Fibroblast of pulmonary artery (primary cell): ENCODE measurements around the gene GRIP1.

Source experiments
- DNase-seq: peaks from one replicate; pipeline ENCODE4 v3.0.0-alpha.2; 2010; ENCODE audit warnings: low read depth
- H3K4me3 ChIP-seq: replicated peaks from 2 replicates; pipeline ENCODE4 v1.5.1; 2011; ENCODE audit warnings: low read depth, mild to moderate bottlenecking, control low read depth, low read length, moderate library complexity
- CTCF ChIP-seq: IDR thresholded peaks from 2 replicates; pipeline ENCODE4 v1.5.1; 2011; ENCODE audit warnings: mild to moderate bottlenecking, control low read depth, low read length, inconsistent platforms; ENCODE audit errors: missing control alignments

The GRIP1 gene

GRCh38 chr12:66603461-66603860, 75.4 kb downstream of the GRIP1 start:
- no peak overlapping the region for H3K4me3 ChIP-seq
- no peak for DNase-seq
- TF ChIP-seq CTCF, result no peak

- H3K4me3 ChIP-seq, result no peak overlapping the region
- no peak for DNase-seq
- TF ChIP-seq CTCF, result no peak
Observed at GRCh38 chr12:66602483-66603143, 76.3 kb downstream of the GRIP1 start.

- H3K4me3 ChIP-seq, result no peak overlapping the region
- TF ChIP-seq CTCF, result no peak
- DNase-seq, result no peak
Observed at GRCh38 chr12:66600903-66601302, 78.0 kb downstream of the GRIP1 start.

GRCh38 chr12:66599816-66600215, 79.1 kb downstream of the GRIP1 start:
- DNase-seq, result no peak
- TF ChIP-seq CTCF, result no peak

GRCh38 chr12:66598608-66599007, 80.3 kb downstream of the GRIP1 start:
- no peak for DNase-seq
- no peak for TF ChIP-seq CTCF

More at GRCh38 chr12:66599816-66600215, 79.1 kb downstream of the GRIP1 start:
- no peak overlapping the region for H3K4me3 ChIP-seq

GRCh38 chr12:66598079-66598478, 80.8 kb downstream of the GRIP1 start:
- H3K4me3 ChIP-seq, result no peak overlapping the region
- DNase-seq, result no peak
- no peak for TF ChIP-seq CTCF

More at GRCh38 chr12:66598608-66599007, 80.3 kb downstream of the GRIP1 start:
- H3K4me3 ChIP-seq, result no peak overlapping the region

GRCh38 chr12:66596199-66596598, 82.7 kb downstream of the GRIP1 start:
- TF ChIP-seq CTCF, result no peak
- no peak overlapping the region for H3K4me3 ChIP-seq
- DNase-seq, result peak; percentile 28
